Stimulated activated CD4-positive, alpha-beta T cell treated with anti-CD3 and anti-CD28 coated beads, Interleukin-4, amount 100 ng/mL, for 24 hours (primary cell): ENCODE measurements around the gene FKBP1A.

Experiments
- DNase-seq: peaks from one replicate; pipeline ENCODE4 v3.0.0-alpha.2; 2020

FKBP1A gene

GRCh38 chr20:1331101-1331500, 61.8 kb downstream of the FKBP1A start:
- DNase-seq = no peak

DNA sequence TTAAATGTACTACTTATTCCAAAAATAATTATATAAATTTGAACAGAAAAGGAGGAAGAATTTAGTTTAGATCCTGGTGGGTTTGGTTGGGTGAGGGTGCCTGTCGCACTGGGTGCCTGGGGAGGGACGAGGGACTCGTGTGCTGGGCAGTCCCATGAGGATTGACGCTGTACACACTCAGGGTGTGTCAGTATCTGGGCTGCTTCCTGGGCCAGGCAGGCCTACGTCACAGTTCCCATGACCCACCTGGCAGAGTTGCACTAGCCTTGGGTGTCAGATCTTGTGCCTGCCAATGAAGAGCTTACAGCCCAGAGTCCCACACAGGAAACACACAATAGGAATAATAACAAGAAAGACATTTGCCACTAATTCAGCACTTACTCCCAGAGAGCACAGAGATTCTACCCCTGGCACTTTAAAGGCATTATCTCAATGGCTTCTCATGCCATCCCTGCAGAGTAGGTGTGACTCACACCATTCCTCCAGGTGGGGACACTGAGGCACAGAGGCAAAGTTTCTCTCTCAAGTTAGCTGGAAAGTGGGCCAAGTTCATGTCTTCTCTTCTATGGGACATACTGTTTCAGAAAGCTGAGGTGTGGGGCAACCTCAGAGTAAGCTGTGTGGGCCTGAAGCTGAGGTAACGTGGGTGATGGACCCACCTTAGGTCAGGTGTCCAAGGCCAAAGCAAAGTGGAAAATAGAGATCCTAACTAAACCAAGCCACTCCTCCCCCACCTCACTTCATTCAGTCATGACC, 62.6 kb downstream of the FKBP1A start:
- peak; percentile 24 for DNase-seq

DNA sequence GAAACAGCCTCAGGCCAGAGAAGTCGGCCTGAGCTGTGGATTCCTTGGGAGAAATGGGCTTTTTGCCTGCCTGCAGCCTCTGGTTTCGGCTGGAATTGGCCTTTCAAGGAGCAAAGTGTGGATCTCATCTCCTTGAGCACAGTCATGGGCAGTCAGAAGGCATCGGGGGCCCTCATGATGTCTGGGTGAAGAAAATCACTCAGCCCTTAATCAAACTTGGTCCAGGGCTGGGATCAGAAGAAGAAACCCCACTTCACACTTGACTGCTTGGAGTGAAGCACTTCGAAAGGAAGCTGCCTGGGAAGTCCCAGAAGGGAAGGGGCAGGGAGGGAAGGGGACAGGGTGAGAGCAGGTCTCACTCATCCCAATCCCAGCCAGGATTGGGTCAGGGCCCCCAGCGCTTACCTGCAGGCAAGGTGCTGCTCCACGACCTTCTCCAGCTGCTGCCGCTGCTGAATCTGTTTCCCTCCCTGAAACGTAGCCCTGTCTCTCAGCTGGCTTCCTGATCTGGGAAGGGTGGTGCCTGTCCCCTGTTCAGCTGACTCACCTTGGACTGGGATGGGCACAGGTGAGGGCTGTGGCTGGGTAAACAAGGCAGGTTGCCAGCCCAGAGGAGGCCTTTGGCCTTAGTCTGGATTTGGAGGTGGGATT, 64.0 kb downstream of the FKBP1A start, which contains the start of gene SDCBP2:
SDCBP2 (minus strand) TSS at position 460 of the 651 bp plus-strand sequence. CDS start 8,723 bp downstream, outside the sequence.
- DNase-seq = peak; percentile 2

- DNase-seq = peak; percentile 3
Measured at GRCh38 chr20:1327827-1328679, 64.8 kb downstream of the FKBP1A start.

GRCh38 chr20:1327241-1327653, 65.6 kb downstream of the FKBP1A start:
- peak; percentile 14 for DNase-seq

GRCh38 chr20:1326031-1326930, 66.6 kb downstream of the FKBP1A start:
- no peak for DNase-seq

DNA sequence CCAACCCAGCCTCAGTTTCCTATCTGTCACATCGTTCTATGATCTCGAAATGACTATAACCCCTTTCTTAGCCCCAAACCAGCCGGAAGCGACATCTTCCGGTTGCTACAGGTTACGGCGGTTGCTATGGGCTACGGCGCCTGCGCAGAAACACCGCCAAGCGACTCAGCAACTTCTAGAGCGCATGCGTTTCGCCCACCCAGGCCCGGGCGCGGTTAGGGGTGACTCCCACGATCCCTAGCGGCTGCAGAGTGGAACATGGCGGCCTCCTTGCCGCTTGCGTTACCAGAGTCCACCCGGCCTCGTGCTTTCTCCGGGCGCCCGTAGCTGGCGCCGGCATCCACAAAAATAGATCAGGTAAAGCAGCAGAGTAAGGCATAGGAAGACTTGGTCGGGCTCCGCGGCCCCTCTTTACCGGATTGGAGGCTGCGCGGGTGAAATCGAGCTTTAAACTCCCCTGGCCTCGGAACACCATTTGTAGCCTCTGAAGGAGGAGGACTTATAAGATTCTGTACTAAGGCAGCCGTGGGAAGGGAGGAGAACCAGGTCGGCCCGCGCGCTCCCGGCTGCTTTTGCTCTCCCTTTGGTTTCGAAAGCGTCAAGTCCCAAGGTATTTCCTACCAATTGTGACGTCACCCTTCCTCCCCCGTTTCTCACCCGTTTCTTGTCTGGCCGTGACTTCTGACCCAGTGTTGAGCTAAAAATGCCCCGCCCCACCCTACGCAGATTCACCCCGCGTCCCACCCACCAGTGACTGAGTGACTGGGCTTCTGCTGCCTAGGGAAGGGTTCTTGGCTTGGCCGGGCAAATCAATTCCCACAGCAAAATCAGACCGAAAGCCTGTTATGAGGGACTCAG, 67.5 kb downstream of the FKBP1A start:
- DNase-seq = peak; percentile 99

GRCh38 chr20:1324598-1325172, 68.2 kb downstream of the FKBP1A start:
- DNase-seq = peak; percentile 48

- no peak for DNase-seq
Measured at GRCh38 chr20:1323830-1324597, 68.8 kb downstream of the FKBP1A start.

DNA sequence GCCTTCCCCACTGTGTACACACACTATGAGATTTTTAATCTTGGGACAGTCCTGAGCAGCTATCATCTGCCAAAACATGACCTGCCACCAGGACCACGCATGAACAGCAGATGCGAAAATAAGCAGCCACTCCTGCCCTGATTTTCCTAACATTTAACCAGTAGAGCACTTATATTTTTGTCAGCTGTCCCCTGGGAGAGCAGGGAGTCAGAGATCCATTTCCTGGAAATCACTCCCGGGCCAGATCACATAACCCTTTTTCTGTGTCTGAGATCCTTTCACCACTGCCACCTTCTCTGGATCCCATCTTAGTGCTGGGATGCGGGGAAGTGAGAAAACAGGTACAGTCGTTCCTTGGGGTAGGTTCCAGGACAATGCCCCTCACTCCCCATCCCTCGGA, 69.6 kb downstream of the FKBP1A start:
- no peak for DNase-seq

DNA sequence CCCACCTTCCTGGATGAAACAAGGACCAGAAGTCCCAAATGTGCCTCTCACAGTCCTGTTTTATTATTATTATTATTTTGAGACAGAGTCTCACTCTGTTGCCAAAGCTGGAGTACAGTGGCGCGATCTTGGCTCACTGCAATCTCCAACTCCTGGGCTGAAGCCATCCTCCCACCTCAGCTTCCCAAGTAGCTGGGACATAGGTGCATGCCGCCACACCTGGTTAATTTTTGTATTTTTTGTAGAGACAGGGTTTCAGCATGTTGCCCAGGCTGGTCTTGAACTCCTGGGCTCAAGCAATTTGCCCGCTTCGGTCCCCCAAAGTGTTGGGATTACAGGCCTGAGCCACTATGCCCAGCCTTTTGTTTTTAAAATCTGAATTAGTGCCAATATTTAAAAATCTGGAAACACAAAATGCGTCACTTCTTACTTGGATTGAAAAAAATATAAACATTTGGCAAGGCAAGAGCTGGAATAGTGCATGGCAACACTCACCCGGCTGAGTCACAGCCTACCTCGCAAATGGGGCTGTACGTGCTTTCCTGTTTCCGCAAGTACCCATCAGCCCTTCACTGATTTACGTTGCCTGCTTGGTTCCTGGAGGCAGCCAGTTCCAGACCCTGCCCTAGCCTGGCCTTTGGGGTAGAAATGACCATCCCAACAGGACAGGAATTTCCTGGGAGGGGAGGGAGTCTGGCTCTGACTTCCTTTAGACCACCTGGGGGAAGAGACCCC, 70.2 kb downstream of the FKBP1A start:
- DNase-seq = no peak

- no peak for DNase-seq
Measured at GRCh38 chr20:1321654-1321939, 71.3 kb downstream of the FKBP1A start.

- no peak for DNase-seq
Measured at GRCh38 chr20:1320902-1321653, 71.8 kb downstream of the FKBP1A start.

DNA sequence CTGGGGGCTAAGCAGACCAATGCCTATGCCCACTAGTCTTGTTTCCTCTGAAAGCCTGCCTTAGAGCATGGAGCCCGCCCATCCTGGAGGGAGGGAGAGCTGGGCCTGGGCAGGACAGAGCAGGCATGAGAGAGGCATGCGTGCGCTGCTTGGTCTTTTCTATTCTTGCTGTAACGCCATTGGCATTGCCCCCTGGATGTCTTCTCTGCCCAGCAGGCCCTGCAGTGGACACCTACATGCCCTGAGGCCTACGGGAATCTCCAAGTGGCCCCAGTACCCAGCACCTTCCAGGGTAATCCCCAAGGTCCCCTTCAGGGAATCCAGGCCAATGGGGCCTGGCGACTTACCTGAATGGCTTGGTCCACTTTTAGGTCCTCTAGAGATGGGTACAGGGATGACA, 72.8 kb downstream of the FKBP1A start:
- DNase-seq = no peak

- no peak for DNase-seq
Measured at GRCh38 chr20:1319462-1319861, 73.4 kb downstream of the FKBP1A start.

- DNase-seq = no peak
Measured at GRCh38 chr20:1319051-1319450, 73.8 kb downstream of the FKBP1A start.
